Stimulated activated CD8-positive, alpha-beta memory T cell treated with anti-CD3 and anti-CD28 coated beads, Interleukin-15, amount 100 ng/mL, for 24 hours (primary cell): ENCODE results near the gene GNG12.

Experiments used
- DNase-seq: peaks from one replicate; pipeline ENCODE4 v3.0.0-alpha.2; 2020; ENCODE audit warnings: low read depth

Gene GNG12

GRCh38 chr1:67753776-67754525, 79.3 kb downstream of the GNG12 start:
- no peak for DNase-seq

GRCh38 chr1:67752306-67752705, 81.0 kb downstream of the GNG12 start:
- no peak for DNase-seq

GRCh38 chr1:67750691-67751054, 82.6 kb downstream of the GNG12 start:
- DNase-seq: no peak

- no peak for DNase-seq
Observed at GRCh38 chr1:67749844-67750690, 83.2 kb downstream of the GNG12 start.

- DNase-seq: no peak
Observed at GRCh38 chr1:67749263-67749843, 83.9 kb downstream of the GNG12 start.

GRCh38 chr1:67748630-67749029, 84.6 kb downstream of the GNG12 start:
- no peak for DNase-seq

- no peak for DNase-seq
Observed at GRCh38 chr1:67747671-67748546, 85.4 kb downstream of the GNG12 start.

- no peak for DNase-seq
Observed at GRCh38 chr1:67745875-67746698, 87.2 kb downstream of the GNG12 start.

GRCh38 chr1:67743072-67743725, 90.1 kb downstream of the GNG12 start:
- no peak for DNase-seq

GRCh38 chr1:67741736-67742135, 91.5 kb downstream of the GNG12 start:
- no peak for DNase-seq

- DNase-seq: no peak
Observed at GRCh38 chr1:67741121-67741520, 92.1 kb downstream of the GNG12 start.

- DNase-seq: no peak
Observed at GRCh38 chr1:67740543-67740942, 92.7 kb downstream of the GNG12 start.

- DNase-seq: no peak
Observed at GRCh38 chr1:67739361-67739760, 93.9 kb downstream of the GNG12 start.

GRCh38 chr1:67738401-67738800, 94.9 kb downstream of the GNG12 start:
- no peak for DNase-seq

- DNase-seq: no peak
Observed at GRCh38 chr1:67737875-67738274, 95.4 kb downstream of the GNG12 start.

GRCh38 chr1:67736750-67737149, 96.5 kb downstream of the GNG12 start:
- DNase-seq: no peak

- no peak for DNase-seq
Observed at GRCh38 chr1:67735806-67736627, 97.2 kb downstream of the GNG12 start.

GRCh38 chr1:67735206-67735605, 98.1 kb downstream of the GNG12 start:
- no peak for DNase-seq

GRCh38 chr1:67734323-67734690, 99.0 kb downstream of the GNG12 start:
- no peak for DNase-seq
